ENCODE results near the gene KCNJ16. TPM values are rescaled to one million over a fixed set of nuclear protein-coding genes. Genes with fewer than 3 reads are reported as not detected.

KCNJ16 gene
- 0.10 to 0.39 TPM (median 0.21 TPM) in 5 replicates for total RNA-seq (2022; extraction: Qiagen RNA extraction; ENCODE audit: low read depth)

DNA sequence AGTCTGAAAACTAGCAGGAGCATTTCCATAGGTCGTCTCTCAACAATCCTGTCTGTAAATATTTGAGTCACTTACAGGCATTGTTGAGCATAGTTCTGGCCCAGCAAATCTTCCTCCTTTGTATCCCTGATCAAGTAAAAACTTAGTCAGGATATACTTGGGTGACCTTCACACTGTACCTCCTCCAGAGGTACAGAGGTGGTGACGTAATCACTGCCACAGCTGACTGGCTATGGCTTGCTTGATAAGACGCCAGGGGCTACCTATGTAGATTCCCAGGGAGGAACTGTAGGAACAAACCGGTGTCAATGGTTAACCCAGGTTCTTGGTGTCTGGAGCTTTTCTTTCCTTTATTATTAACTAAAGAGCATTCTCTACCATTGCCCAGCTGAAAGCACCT lies at the start of gene KCNJ16:
KCNJ16 (plus strand) TSS at position 270 of the 400 bp plus-strand sequence. CDS start 56,863 bp downstream, outside the sequence.

GRCh38 chr17:70168977-70169708 lies 94.1 kb downstream of the KCNJ16 start, which contains the start of gene KCNJ2:
TSS of gene KCNJ2 (plus strand) at chr17:70169532. CDS start at chr17:70175040, 5,508 bp downstream.

Other genes with a start within 250 kb of the KCNJ16 start
- gene KCNJ2, start 94.3 kb downstream of the KCNJ16 start, total RNA-seq (2022; extraction: Qiagen RNA extraction; ENCODE audit: low read depth): 0.03 to 0.07 TPM (median 0.05 TPM) in 5 replicates

Measured in A549 treated with GW870086 at 1 μM for 4 hours (cell line).